NCI-H2029 (cell line): ENCODE results near the gene DLGAP4.
A peak's percentile ranks its signal among the peaks of the same experiment; 100 is the strongest.
"Not testable (repeated sequence)": the region's sequence is repeated elsewhere in the genome, so short reads cannot be mapped to it uniquely, and the experiment has no call there.

Experiments used
- DNase-seq: peaks from one replicate; lab custom pipeline; 2025; lab: John Stamatoyannopoulos, UW

Gene DLGAP4

GRCh38 chr20:36541227-36541767 lies 235.2 kb downstream of the DLGAP4 start, which contains the start of gene MYL9:
MYL9 (plus strand) TSS chr20:36541519; CDS start chr20:36544885, 3,366 bp downstream.
- DNase-seq: no peak

- no peak for DNase-seq
Observed at GRCh38 chr20:36541768-36542488, 235.8 kb downstream of the DLGAP4 start.

DNA sequence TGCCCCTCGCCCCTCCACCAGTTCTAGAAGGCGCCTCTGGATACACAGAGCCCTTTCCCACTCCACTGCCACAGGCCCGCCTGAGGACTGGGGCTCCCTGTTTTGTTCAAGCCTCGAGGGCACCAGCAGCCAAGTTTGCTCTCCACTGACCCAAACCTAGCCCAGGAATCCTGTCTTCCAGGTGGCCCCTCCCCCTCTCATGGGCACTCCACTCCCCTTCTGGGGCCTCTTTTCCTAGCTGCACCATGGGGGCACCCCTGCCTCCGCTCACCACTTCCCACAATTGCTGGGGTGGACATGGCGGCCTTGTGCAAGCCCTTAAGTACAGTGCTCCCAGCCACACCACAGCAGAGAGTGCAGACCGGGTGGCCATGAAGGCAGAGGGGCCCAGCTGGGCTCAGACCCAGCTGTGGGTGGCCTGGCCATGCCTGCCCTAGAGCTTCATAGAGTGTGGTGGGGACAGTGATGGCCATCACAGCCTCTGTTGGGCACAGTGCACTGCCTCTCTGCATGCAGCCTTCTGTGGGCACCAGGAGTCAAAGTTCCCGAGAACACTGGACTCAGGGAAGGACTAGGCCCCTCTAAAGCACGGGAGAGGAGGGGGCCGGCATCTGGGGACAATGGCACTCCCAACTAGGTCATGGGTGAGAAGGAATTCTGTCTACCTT lies 236.5 kb downstream of the DLGAP4 start:
- DNase-seq: no peak

DNA sequence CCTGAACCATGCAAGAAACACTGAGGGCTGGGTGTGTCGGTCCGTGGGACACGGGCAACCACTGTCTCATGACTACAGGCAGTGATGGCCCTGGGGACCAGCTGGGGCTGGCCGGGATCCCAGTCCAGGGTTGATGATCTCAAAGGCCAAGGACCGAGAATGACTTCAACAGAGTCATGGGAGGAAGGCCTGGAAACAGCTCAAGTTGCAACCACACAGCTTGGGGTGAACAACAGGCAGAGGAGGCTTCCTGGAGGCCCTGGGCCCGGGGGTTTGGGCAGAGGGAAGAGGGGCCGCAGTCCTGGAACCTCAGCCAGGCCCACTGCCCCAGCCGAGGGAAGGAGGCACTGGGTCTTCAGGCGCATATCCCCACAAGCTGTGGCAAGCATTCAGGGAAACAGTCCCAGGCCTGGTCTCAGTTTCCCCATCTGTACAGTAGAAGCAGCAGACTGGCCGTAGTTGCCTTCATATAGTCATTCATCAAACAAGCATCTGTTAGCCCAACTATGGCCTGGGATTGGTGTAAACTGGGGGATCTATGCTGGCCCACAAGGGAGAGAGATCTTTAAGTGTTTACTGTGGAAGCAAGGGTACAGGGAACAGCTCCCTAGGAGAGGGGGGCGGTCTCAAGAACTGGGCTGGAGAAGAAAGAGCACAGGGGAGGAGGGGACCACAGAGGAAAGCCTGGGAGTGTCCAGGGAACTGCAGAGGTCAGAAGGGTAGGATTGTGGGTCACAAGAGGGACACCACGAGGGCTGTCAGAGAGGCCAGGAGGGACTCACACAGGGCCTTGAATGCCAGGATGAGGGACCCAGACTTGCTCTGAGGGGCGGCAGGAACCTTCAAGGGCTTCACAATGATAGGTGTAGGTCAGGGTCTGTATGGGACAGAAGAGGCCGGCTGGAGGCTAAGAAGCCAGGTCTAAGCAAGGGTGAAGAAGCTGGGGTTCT lies 237.3 kb downstream of the DLGAP4 start:
- no peak for DNase-seq

DNA sequence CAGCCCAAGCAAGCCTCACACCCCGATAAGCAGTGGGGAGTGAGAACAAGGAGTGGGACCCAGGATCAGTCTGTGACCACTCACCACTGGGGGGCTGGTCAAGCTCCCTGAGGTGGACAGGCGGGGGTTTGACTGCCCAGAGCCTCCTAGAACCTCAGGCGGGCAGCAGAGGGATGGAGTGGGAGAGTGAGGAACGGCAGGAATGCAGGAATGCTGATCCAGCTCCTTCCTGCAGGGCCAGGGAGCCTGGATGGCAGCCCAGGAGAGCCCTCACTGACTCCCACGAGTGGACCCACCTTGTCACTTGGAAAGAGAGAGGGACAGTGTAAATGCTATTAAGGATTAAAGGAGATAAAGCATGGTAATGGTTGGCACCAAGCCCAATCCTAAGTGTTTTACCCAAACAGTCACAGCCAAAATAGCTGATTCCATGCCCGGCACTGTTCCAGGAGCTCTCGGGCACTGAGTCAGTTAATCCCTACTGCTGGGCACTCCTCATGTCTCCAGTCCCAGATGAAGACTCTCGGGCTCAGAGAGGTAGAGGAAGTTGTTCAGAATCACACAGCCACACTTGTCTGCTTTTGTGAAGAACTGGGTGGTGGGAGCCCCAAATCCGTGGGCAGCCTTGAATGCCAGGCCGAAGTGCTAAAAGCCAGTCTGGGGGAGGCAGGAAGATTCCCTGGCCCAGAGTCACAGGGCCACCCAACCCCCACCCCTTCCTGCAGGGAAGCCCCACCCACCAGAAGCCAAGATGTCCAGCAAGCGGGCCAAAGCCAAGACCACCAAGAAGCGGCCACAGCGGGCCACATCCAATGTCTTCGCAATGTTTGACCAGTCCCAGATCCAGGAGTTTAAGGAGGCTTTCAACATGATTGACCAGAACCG lies 238.2 kb downstream of the DLGAP4 start:
- DNase-seq: peak; percentile 87

DNA sequence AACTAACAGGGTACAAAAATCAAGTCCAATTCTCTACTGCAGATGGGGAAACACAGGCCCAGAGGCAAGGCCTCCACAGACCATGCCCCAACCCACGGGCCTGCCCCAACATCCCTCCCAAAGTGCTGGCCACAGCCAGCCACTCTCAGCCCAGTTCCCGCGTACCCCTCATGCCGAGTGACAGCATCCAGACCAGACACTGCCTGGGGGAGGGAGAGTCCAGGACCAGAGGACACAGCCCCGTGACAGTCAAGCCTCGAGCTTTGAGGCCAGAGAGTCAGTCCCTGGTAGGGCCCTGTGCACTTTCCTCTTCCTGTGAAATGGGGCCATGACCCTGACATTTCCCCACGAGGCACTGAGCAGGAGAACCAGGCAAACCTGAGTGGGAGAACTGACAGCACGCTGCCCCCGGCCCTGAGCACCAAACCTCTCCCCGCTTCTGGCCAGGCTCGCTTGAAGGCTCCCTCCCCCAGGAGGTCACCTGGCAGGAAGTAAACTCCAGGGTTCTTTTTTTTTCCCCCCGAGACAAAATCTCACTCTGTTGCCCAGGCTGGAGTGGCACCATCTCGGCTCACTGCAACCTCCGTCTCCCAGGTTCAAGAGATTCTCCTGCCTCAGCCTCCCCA lies 240.1 kb downstream of the DLGAP4 start:
- DNase-seq: no peak

- DNase-seq: no peak
Observed at GRCh38 chr20:36547186-36548005, 241.3 kb downstream of the DLGAP4 start.

DNA sequence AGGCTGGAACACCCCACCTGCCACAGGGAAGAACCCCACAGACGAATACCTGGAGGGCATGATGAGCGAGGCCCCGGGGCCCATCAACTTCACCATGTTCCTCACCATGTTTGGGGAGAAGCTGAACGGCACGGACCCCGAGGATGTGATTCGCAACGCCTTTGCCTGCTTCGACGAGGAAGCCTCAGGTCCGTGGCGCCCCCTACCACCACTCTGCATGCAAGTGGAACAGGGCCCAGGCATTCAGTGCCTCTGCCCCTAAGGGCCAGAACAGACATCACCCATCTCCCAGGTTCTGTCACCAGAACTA lies 241.8 kb downstream of the DLGAP4 start:
- no peak for DNase-seq

GRCh38 chr20:36548704-36549627 lies 242.8 kb downstream of the DLGAP4 start:
- no peak for DNase-seq

DNA sequence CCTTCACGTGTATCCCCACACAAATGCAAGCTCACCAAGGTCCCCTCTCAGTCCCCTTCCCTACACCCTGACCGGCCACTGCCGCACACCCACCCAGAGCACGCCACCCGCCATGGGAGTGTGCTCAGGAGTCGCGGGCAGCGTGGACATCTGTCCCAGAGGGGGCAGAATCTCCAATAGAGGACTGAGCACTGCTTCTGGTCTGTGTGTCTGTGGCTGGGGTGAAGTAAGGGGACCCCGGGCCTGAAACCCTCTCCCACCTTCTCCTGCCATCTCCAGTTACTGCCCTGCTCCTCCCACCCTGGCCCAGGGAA lies 243.4 kb downstream of the DLGAP4 start:
- no peak for DNase-seq

- no peak for DNase-seq
Observed at GRCh38 chr20:36549942-36550789, 244.0 kb downstream of the DLGAP4 start.

GRCh38 chr20:36550790-36551299 lies 244.7 kb downstream of the DLGAP4 start:
- DNase-seq: no peak

DNA sequence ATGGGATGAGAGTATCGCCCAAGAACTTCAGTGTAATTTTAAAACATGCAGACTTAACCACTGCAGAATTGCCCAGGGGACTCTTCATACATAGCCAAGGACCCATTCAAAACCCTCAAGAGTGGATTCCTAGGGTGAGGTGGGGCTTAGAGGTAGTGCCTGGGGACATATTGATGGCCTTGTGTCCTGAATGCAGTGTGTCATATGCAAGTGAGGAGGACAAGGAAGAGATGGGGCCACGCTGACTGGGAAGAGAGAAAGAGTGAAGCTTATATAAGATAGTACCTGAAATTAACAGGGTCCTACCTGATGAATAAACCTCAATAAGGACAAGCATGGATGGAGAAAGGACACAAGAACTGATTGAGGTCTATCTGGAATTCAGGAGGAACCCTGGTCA lies 249.1 kb downstream of the DLGAP4 start:
- DNase-seq: no peak

- DNase-seq: no peak
Observed at GRCh38 chr20:36562724-36563123, 256.6 kb downstream of the DLGAP4 start.

DNA sequence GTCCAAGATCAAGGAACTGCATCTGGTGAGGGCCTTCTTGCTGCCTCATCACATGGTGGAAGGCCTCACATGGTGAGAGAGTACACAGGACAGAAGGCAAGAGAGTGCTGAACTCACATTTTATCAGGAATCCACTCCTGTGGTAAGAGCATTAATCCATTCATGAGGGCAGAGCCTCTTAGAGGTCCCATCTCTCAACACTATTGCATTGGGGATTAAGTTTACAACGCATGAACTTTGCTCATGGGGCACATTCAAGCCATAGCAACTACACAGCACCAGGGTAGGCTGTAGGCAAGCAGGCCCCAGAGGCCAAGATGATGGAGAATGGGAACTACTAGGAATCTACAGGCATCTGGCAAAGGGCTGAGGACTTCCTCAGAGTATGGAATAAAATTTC lies 257.2 kb downstream of the DLGAP4 start:
- no peak for DNase-seq

GRCh38 chr20:36564078-36564725 lies 258.1 kb downstream of the DLGAP4 start:
- not testable (repeated sequence) for DNase-seq

- not testable (repeated sequence) for DNase-seq
Observed at GRCh38 chr20:36564726-36565121, 258.6 kb downstream of the DLGAP4 start.
